GM23338 (cell line): Measurements from ENCODE around the gene BCL10. TPM values are rescaled to one million over a fixed set of nuclear protein-coding genes. Genes with fewer than 3 reads are reported as not detected.

Experiments
- ATAC-seq: fragments of 200-7000 bp; cut with Tn5 transposase; 3 replicates; pipeline ENCODE4 v1.9.1; 2020
- DNase-seq: peaks from one replicate; pipeline ENCODE4 v3.0.0-alpha.2; 2015; ENCODE audit warnings: low spot score
- H2AFZ ChIP-seq: fragments of 200-600 bp; sonication (generic); 2 replicates; pipeline ENCODE4 v1.8.0; 2016; ENCODE audit warnings: antibody characterized with exemption, mild to moderate bottlenecking, moderate library complexity
- H3F3A ChIP-seq: fragments of 200-600 bp; sonication (generic); replicated peaks from 2 replicates; pipeline ENCODE4 v1.8.0; 2017; ENCODE audit warnings: antibody characterized with exemption, mixed run types, low read depth
- H3K27ac ChIP-seq: fragments of 200-600 bp; sonication (generic); 2 replicates; pipeline ENCODE4 v1.6.1; 2016; ENCODE audit warnings: low read depth
- H3K27me3 ChIP-seq: fragments of 200-600 bp; sonication (generic); 2 replicates; pipeline ENCODE4 v1.8.0; 2016; ENCODE audit warnings: mild to moderate bottlenecking, mixed run types, moderate library complexity; ENCODE audit not compliant: insufficient read depth
- H3K36me3 ChIP-seq: fragments of 200-600 bp; sonication (generic); 2 replicates; pipeline ENCODE4 v1.8.0; 2016; ENCODE audit warnings: mild to moderate bottlenecking; ENCODE audit not compliant: insufficient read depth
- H3K4me1 ChIP-seq: fragments of 200-600 bp; sonication (generic); 2 replicates; pipeline ENCODE4 v1.8.0; 2016; ENCODE audit warnings: mild to moderate bottlenecking, moderate library complexity; ENCODE audit not compliant: insufficient read depth
- H3K4me2 ChIP-seq: fragments of 200-600 bp; sonication (generic); 2 replicates; pipeline ENCODE4 v1.7.1; 2017; ENCODE audit warnings: mixed run types
- H3K4me3 ChIP-seq: fragments of 200-600 bp; sonication (generic); 2 replicates; pipeline ENCODE4 v1.6.1; 2016; ENCODE audit warnings: mixed run types
- H3K79me2 ChIP-seq: fragments of 200-600 bp; sonication (generic); replicated peaks from 2 replicates; pipeline ENCODE4 v1.8.0; 2017; ENCODE audit warnings: mild to moderate bottlenecking; ENCODE audit not compliant: insufficient read depth
- H3K9me2 ChIP-seq: fragments of 200-600 bp; sonication (generic); 2 replicates; pipeline ENCODE4 v1.8.0; 2017; ENCODE audit not compliant: insufficient read depth
- H4K20me1 ChIP-seq: fragments of 200-600 bp; sonication (generic); replicated peaks from 2 replicates; pipeline ENCODE4 v1.8.0; 2017; ENCODE audit warnings: mild to moderate bottlenecking; ENCODE audit not compliant: insufficient read depth
- H3K27ac Mint-ChIP-seq: 2 replicates; pipeline ENCODE4 v1.8.0; 2020; ENCODE audit warnings: inconsistent platforms, mild to moderate bottlenecking, moderate library complexity, mixed read lengths
- H3K27me3 Mint-ChIP-seq: 3 replicates; pipeline ENCODE4 v1.8.0; 2022; ENCODE audit warnings: low read depth, mild to moderate bottlenecking, moderate library complexity, mixed read lengths, inconsistent platforms; ENCODE audit not compliant: insufficient read depth, poor library complexity
- H3K36me3 Mint-ChIP-seq: 3 replicates; pipeline ENCODE4 v1.8.0; 2021; ENCODE audit warnings: low read depth, mild to moderate bottlenecking, inconsistent platforms, moderate library complexity, mixed read lengths
- H3K4me1 Mint-ChIP-seq: 3 replicates; pipeline ENCODE4 v1.8.0; 2020; ENCODE audit warnings: mild to moderate bottlenecking, inconsistent platforms, mixed read lengths
- H3K4me3 Mint-ChIP-seq: 3 replicates; pipeline ENCODE4 v1.8.0; 2021; ENCODE audit warnings: moderate library complexity, mild to moderate bottlenecking, inconsistent platforms, mixed read lengths
- H3K9me3 Mint-ChIP-seq: 3 replicates; pipeline ENCODE4 v1.8.0; 2020; ENCODE audit warnings: moderate library complexity, mild to moderate bottlenecking, inconsistent platforms, mixed read lengths
- CREB1 ChIP-seq: fragments of 250-450 bp; sonication (Bioruptor Pico); IDR thresholded peaks from 2 replicates; pipeline ENCODE4 v1.5.0; 2020; ENCODE audit warnings: low read depth, mild to moderate bottlenecking, moderate library complexity
- CTCF ChIP-seq, 2 experiments: fragments of 200-600 bp in 1 of 2; sonication (generic) in 1 of 2; conservative IDR thresholded peaks; 2 replicates each; pipeline versions ENCODE4 v1.5.1 to v1.6.1; 2016 to 2017; ENCODE audit warnings: antibody characterized with exemption in 2 of 2, low read depth in 2 of 2, mild to moderate bottlenecking in 2 of 2, moderate library complexity in 1 of 2
- EZH2 ChIP-seq: fragments of 200-600 bp; sonication (generic); IDR thresholded peaks from one replicate; pipeline ENCODE4 v1.8.0; 2017; ENCODE audit warnings: antibody characterized with exemption, mild to moderate bottlenecking, low read depth; ENCODE audit not compliant: unreplicated experiment
- EZH2phosphoT487 ChIP-seq: fragments of 200-600 bp; sonication (generic); IDR thresholded peaks from one replicate; pipeline ENCODE4 v1.8.1; 2018; ENCODE audit warnings: antibody characterized with exemption; ENCODE audit not compliant: unreplicated experiment
- JUNB ChIP-seq: IDR thresholded peaks from one replicate; pipeline ENCODE4 v1.6.1; 2016; ENCODE audit warnings: antibody characterized with exemption; ENCODE audit not compliant: unreplicated experiment
- NANOG ChIP-seq: IDR thresholded peaks from 2 replicates; pipeline ENCODE4 v1.6.1; 2016; ENCODE audit warnings: antibody characterized with exemption, borderline replicate concordance
- POLR2AphosphoS5 ChIP-seq: IDR thresholded peaks from 2 replicates; pipeline ENCODE4 v1.6.1; 2016; ENCODE audit warnings: antibody characterized with exemption, low read depth
- REST ChIP-seq: IDR thresholded peaks from one replicate; pipeline ENCODE4 v1.6.1; 2018; ENCODE audit warnings: antibody characterized with exemption; ENCODE audit not compliant: unreplicated experiment
- STAT1 ChIP-seq: IDR thresholded peaks from one replicate; pipeline ENCODE4 v1.6.1; 2016; ENCODE audit warnings: antibody characterized with exemption; ENCODE audit not compliant: unreplicated experiment
- ZNF114 ChIP-seq: fragments of 250-450 bp; sonication (Bioruptor Pico); IDR thresholded peaks from 2 replicates; pipeline ENCODE4 v1.5.0; 2020; ENCODE audit warnings: mild to moderate bottlenecking, moderate library complexity
- ZNF331 ChIP-seq: fragments of 250-450 bp; sonication (Bioruptor Pico); IDR thresholded peaks from 2 replicates; pipeline ENCODE4 v1.5.0; 2020; ENCODE audit warnings: low read depth, mild to moderate bottlenecking, moderate library complexity
- polyA plus RNA-seq: library from polyadenylated mRNA; unstranded; fragments of >200 nt; fragmentation: Nextera tagmentation; extraction: Ambion mirVana; gene quantifications from 2 replicates; pipeline ENCODE4 v1.2.1, GENCODE V29; 2016
- total RNA-seq: library from RNA; depleted of rRNA; stranded (reverse); fragments of >200 nt; shearing (Covaris generic); gene quantifications from 2 replicates; pipeline ENCODE4 v1.2.3, GENCODE V29; 2014
- TF ChIP-seq, protein P1 (sequence below): IDR thresholded peaks from 2 replicates; pipeline ENCODE4 v1.6.1; 2016; ENCODE audit warnings: antibody characterized with exemption

BCL10 gene
- total and polyA plus RNA-seq, 2 experiments from 2014 or later, result 23.1 to 33.7 TPM

DNA sequence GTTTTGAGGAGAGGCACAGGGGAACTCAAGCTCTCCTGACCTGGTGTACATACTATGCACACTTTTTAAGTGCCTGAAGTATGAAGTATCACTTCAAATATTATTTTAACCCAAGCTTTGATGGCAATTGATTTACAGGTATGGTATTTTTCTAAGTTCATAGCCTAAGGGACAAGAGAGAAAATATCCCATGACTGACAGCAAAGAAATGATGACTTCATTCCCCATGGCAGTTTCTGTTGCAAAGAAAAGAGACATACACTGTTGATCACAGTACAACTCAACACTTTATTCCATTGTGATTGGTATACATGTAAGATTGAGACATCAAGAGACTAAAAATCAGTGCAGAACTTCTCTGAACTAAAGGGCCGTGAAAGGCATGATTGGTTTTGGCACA lies 41.8 kb upstream of the BCL10 start (continued):
- TF ChIP-seq CREB1 (CRISPR knock-in tag) (no peak), ZNF331 (CRISPR knock-in tag) (no peak)

DNA sequence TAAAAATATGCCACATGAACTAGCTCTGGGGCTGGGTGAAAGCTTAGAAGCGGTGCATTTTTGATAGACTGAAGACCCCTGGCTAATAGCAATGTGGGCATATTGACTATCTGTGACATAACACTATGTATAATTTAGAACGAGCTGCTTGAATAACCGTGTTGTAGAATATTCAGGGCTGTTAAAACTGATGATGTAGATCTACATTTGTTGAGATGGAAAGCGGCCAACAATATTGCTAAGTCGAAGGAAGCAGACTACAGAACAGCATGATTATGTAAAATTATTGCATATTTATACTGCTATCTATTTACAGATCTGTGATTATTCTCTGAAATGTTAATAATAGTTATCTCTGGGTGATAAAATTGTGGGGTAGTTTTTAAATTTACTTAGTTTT lies 41.1 kb upstream of the BCL10 start:
- Histone ChIP-seq H4K20me1 (no peaks in the 10 kb centered on the region), H3K36me3 (no peaks in the 10 kb centered on the region), H3K4me2 (no peak overlapping the region), H2AFZ (no peak overlapping the region), H3K4me3 (no peak overlapping the region), H3K9me2 (peaks cover 11% of the 10 kb centered on the region; the same call in 1 of the 2 replicates), H3K27ac (no peak overlapping the region), H3F3A (no peaks in the 10 kb centered on the region), H3K4me1 (peaks cover 9% of the 10 kb centered on the region; the same call in 1 of the 2 replicates), H3K27me3 (no peaks in the 10 kb centered on the region), H3K79me2 (no peaks in the 10 kb centered on the region)
- H3K9me3 Mint-ChIP-seq, result no peaks in the 10 kb centered on the region
- no peak overlapping the region for H3K27ac Mint-ChIP-seq
- no peak overlapping the region for H3K4me3 Mint-ChIP-seq
- peaks cover 11% of the 10 kb centered on the region for H3K4me1 Mint-ChIP-seq
- no peaks in the 10 kb centered on the region for H3K36me3 Mint-ChIP-seq
- ATAC-seq (no peak), DNase-seq (no peak)
- TF ChIP-seq POLR2AphosphoS5 (no peak), CTCF (conservative IDR thresholded peaks at IDR 0.05; ENCODE audit: low read depth in 2 of 2) (no peak), EZH2 (no peak), EZH2phosphoT487 (no peak), ZNF331 (CRISPR knock-in tag) (no peak), STAT1 (no peak)
- TF ChIP-seq, protein P1, sequence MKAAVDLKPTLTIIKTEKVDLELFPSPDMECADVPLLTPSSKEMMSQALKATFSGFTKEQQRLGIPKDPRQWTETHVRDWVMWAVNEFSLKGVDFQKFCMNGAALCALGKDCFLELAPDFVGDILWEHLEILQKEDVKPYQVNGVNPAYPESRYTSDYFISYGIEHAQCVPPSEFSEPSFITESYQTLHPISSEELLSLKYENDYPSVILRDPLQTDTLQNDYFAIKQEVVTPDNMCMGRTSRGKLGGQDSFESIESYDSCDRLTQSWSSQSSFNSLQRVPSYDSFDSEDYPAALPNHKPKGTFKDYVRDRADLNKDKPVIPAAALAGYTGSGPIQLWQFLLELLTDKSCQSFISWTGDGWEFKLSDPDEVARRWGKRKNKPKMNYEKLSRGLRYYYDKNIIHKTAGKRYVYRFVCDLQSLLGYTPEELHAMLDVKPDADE, result no peak
- H3K27me3 Mint-ChIP-seq, result no peaks in the 10 kb centered on the region

GRCh38 chr1:85316321-85316720 lies 39.9 kb upstream of the BCL10 start:
- Histone ChIP-seq H3K4me2 (no peak overlapping the region), H3K9me2 (peaks cover 11% of the 10 kb centered on the region; the same call in 1 of the 2 replicates), H3K27me3 (no peaks in the 10 kb centered on the region), H3K4me3 (no peak overlapping the region), H3K79me2 (no peaks in the 10 kb centered on the region), H4K20me1 (no peaks in the 10 kb centered on the region), H3K36me3 (no peaks in the 10 kb centered on the region), H3F3A (no peaks in the 10 kb centered on the region), H3K4me1 (peaks cover 9% of the 10 kb centered on the region; the same call in 1 of the 2 replicates), H3K27ac (no peak overlapping the region), H2AFZ (no peak overlapping the region)
- Mint-ChIP-seq H3K4me1 (peaks cover 11% of the 10 kb centered on the region), H3K27ac (no peak overlapping the region), H3K27me3 (no peaks in the 10 kb centered on the region), H3K36me3 (no peaks in the 10 kb centered on the region), H3K9me3 (no peaks in the 10 kb centered on the region), H3K4me3 (no peak overlapping the region)
- ATAC-seq, result no peak
- no peak for DNase-seq
- TF ChIP-seq EZH2 (no peak), JUNB (no peak), ZNF114 (no peak), STAT1 (no peak), REST (no peak), CREB1 (CRISPR knock-in tag) (no peak), NANOG (no peak), POLR2AphosphoS5 (no peak)
- TF ChIP-seq, protein P1, result no peak
